ENCODE results near the gene YEATS4.

YEATS4 gene

DNA sequence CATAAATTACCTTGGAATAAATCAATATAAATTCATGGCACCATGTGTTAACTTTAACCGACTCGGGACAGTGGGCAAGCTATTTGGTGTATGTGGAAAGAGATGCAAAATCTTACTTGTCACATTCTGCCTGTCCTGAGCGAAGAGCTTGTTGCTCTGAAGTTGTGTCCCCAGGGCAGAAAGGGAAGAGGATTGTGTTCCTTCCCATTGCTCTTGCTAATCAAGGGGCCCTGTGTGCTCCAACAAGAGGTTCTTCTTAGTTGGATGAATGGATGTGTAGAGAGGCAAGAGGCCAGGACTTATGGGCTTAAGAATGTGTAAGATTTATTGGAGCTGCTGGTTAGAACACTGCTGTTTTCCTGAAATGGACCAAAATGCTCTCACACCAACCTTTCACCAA, 74.1 kb downstream of the YEATS4 start:
- no peak for DNase-seq (ENCODE audit: low read depth in 2 of 2)

DNA sequence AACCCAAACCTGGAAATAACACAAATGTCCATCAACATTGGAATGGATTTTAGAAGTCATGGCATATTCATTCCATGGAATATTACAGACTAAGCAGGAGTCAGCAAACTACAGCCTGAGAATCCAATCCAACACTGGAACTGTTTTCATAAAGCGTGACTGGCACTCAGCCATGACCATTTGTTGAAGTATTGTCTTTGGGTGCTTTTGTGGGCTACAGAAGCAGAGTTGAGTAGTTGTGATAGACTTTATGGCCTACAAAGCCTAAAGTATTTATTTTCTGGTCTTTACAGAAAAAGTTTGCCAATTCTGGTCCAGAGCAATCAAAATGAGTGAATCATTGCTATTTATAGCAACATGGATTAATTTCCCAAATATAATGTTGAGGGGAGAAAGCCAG, 76.1 kb downstream of the YEATS4 start:
- no peak for DNase-seq (ENCODE audit: low read depth in 2 of 2)

DNA sequence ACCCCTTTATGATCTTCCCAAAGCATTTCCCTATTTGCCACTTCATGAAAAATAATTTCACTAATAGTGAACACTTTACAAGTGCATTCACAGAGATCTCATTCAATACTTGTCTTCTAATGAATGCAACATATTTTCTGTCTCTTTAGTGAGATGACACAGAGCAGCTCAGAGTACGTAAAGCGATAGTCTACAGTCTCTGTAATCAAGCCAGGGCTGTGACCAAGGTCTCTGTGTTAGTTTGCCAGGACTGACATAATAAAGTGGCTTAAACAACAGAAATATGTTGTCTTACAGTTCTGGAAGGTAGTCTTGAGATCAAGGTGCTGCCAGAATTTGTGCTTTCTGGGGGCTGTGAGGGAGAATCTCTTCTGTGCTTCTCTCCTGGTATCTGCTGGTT, 77.5 kb downstream of the YEATS4 start:
- no peak for DNase-seq (ENCODE audit: low read depth in 2 of 2)

DNA sequence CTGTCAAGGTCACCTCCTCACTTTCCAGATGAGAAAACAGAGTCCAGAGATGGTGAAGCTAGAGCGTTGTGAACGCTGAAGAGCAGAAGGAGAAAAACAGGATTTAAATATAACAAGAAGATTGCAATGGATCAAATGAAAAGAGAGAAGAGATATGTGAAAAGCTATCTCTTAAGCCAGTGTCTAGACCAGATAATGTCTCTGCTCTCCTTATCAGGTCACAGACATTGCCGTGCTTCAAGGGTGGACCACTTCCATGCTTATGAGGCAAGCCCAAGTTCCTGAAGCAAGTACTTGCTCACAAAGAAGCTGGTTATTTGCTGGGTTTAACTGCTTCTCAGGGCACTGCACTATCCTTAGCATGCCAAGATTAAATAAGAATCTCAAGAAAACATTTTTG, 79.0 kb downstream of the YEATS4 start:
- DNase-seq (ENCODE audit: low read depth in 2 of 2) = no peak

DNA sequence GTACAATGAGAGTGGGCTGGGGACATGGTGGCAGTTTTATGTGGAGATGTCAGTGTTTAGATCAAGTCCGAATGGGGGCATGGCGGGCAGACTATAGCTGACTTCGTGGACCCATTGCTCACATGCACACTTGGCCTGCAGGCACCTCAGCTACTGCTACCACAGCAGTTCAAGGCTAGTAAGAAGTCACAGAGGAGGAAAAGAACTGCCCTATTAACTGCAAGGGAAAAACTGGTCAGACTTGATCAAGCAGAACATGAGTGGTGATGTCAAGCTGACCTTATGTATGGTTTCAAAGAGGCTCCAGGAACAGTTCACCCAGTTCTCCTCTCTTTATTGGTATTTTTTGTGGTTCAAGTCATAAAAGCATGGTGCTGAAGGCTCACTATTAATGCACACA, 80.5 kb downstream of the YEATS4 start:
- no peak for DNase-seq (ENCODE audit: low read depth in 2 of 2)

All from stimulated activated CD4-positive, alpha-beta T cell treated with anti-CD3 and anti-CD28 coated beads, Interleukin-4, amount 100 ng/mL, for 48 hours (primary cell).